Activated CD4-positive, CD25-positive, alpha-beta regulatory T cell (primary cell): ENCODE results near the gene FOSL2.

ENCODE experiments used
- DNase-seq, 4 experiments: peaks; one replicate each; lab custom pipeline; 2025; lab: John Stamatoyannopoulos, UW

The FOSL2 gene

DNA sequence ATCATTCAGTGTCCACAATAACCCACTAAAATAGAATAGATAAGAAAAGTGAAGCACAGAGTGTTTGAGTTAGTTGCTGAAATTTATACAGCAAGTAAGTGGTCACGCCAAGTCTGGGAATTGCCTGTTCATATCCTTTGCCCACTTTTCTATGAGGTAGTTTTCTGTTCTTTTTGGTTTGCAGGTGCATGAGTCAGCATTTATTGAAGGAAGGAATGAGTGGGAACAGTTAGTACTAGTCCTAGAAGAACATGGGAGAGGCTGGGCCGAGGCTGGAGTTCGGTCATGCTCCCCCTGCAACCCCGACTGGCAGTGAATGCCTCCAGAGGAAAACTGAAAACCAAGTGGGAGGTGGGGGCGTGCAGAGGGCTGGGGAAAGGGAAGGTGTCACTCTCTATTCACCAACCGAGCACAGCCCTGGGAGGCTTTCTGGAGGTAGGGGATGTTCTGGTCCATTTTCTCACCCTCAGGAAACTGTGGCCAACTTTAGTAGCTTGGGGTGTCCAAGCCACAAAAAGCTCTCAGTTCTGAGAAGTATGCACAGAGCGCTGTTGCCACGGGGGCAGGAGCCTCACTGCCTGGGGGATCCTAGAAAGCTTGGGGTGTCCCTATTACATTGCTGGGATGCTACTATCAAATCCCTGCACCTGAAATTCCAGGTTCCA lies 41.4 kb downstream of the FOSL2 start:
- DNase-seq, result no peak

DNA sequence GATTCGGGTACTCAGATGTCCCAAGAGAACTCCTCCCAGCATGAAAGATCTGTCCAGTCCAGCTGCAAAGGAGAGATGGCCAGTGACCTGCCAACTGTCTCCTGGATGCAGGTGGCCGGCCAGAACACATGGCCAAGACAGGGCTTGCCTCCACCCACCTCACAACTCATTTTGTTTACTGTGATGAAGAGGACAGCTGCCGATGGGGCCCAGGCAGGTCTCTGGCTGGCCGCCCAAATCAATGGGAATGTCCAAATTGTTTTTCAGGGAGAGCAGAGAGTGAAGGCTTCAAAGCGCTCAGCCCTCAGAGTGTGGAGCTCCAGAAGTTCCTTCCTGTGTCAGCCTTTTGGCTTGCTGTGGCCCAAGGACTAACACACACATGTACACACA lies 41.9 kb downstream of the FOSL2 start:
- DNase-seq, result no peak

DNA sequence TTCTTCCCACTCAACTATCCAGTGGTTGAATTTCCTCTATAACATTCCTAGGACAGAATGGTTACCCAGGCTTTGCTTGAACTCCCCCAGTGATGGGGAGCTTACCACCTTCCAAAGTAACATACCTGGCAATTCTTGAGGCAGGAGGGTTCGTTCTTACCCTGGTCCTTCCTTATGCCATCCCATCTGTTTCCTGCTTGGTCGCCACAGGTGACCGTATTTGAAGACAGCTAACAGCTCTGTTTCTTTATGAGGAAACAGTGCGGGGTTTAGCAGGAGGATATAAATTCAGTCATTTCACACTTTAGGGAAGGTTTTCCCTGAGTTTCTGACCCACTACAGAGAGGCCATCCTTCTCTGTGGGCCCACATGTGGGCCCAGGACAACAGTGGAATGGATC lies 42.6 kb downstream of the FOSL2 start:
- DNase-seq, result no peak

DNA sequence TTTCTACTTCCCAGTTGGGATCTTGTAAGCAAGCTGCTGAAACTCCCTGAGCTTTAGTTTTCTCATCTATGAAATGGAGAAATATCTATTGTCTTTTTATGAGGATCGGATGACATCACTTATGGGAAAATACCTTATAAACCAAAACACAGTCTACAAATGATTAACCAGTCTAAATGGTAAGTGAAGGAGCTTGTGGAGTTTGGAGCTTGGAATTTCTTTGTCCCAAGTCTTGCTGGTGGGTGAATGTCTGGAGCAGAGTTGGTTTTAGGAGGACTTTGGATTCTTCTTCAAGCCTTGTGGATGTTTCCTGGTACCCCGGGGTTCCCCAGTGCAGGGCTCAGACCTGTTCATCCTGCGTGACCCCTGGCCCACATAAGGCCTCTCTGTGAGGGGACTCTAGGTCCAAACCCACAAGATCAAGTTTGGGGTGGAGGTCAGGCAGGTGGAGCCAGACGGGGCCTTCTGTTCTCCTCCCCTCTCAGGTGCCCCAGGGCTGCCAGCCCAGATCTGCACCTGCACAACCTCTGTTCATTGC lies 43.2 kb downstream of the FOSL2 start:
- DNase-seq, result no peak

DNA sequence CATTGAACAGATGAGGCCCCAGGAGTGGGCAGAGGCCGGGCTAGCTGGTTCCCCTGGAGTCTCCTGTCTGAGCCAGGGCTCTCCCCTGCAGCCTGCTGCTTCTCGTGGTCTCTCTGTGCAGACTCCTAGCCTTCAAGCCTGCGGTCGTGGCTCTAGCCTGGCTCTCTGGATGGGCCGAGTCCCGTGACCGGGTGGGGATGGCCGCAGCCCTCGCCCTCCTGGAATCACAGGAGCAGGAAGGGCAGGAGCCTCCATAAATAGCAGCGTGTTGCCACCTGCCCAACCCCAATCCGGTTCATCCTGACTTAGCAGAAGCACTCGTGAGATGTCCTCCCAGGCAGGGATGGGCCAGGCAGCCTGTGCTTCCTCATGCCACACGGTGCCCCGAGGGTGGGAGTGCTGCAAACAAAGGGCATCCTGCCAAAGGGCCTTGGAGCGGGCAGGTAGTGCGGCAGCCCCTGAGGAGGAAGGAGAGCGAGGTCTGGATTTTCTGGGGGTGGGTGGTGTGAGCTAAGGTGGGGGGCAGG lies 43.9 kb downstream of the FOSL2 start:
- no peak for DNase-seq

DNA sequence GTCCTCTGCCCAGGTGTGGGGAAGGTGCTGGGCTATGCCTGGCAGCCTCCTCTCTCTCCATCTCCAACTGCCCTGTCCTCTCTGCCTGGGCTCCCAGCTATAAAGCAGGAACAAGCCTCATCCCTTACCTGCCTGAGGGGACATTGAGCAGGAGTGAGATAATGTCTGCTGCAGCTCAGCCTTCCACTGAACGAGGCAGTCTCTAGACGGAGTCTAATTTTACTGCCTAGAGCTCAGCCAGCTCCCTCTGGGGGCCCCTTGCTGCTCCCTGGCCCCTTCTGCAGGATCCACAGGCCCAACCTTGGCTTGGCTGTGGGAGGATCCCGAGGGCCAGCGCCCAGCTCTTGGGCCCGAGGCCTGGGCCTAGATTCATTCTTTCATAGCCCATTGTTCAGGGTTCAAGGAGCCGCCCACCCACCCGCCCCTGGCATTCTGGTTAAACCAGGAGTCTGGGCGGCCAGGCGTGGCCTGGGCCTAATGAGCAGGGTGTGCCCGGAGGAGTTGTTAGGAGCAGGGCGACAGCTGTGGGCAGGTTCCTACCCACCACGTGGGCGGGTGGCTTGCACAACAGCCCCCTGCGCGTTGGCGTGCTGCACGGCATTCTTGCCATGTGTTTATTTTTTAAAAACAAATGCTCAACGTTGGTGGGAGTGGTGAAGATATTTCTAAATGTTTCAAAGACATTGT lies 44.6 kb downstream of the FOSL2 start:
- DNase-seq, result no peak

DNA sequence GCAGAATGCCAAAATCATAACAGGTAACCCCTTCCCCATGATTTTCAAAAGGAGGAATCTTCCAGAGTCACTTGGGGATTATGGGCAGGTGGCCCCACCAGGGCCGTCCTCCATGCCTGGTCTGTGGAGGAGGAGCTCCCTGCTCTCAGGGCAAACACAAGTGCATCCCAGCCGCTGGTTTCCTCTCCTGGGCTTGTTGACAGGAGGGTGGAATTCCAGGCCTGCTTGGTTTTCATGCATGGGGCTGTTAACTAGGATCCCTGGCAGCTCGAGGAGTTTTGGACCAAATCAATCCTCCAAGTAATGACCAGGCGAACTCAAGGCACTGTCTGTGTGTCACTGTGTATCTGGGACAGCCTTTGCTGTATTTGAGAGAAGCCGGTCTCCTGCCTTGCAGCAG lies 45.3 kb downstream of the FOSL2 start:
- no peak for DNase-seq

DNA sequence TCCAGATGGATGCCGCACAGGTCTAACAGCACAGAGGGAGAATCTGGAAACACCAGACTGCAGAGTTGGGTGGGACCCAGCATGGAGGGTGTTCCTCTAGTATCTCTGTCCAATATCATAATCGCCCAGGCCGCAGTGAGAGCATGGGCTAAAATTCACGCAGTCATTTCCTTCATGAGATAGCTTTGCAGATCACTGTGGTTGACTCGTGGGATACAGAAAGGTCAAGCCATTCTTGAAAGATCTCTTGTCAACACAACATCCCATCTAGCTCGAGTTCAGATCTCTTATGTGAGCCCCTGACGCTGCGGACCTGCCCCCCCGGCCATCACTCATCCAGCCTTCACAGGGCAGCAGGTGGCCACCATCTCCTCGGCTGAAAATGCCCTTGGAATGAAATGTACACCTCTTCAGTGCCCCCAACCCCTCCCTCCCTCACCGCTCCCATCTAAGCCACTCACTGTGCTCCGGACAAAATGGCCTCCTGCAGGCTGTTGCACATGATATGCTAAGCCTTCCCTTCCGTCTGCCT lies 45.9 kb downstream of the FOSL2 start:
- no peak for DNase-seq

DNA sequence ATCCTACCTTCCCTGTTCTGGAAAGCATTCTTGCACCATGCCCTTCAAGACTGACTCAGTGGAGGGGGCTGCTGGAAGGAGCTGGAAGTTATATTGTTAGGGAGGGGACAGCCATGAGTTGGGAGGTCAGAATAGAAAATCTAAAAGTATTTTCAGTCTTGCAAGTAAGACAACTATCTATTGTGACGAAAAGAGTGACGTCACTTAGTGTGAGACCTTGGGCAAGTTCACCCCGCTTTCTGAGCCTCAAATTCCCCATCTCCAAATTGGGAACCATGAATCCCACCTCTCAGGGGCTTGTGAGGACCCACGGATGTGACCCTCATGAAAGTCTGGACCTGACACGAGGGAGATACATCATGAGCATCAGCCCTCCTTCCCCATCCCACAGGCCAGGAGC lies 46.5 kb downstream of the FOSL2 start:
- DNase-seq, result no peak

DNA sequence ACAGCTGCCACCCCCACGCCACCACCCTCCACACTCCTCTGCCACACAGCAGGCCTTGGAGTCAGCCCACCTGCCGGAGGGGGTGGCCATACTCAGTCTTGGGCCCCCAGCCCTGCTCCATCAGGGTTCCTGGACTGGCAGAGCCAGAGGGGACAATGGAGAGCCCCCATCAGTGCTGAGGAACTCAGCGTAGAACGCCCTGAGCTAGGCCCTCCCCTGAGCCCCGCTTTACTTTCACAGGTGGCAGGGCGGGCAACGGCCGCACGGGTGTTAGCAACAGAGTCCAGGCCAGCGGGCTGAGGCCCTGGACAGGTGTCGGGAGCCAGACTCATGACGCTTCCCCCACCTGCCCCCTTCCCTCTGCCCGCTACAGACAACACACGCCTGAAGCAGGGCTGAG lies 47.1 kb downstream of the FOSL2 start:
- DNase-seq, result no peak

DNA sequence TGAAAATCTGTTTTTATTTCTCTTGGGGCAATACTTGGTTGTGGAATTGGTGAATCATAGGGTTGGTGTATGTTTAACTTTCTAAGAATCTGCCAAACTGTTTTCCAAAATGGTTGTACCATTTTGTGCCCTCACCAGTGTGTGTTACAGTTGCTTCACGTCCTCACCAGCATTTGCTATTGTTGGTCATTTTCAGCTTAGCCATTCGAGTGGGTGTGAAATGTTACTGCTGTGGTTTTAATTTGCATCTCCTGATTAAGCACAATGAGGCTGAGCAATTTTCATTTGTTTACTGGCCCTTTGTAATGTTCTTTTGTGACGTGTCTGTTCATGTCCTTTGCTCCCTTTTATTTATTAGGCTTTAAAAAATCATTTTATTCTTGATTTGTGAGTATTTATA lies 49.7 kb downstream of the FOSL2 start:
- no peak for DNase-seq

DNA sequence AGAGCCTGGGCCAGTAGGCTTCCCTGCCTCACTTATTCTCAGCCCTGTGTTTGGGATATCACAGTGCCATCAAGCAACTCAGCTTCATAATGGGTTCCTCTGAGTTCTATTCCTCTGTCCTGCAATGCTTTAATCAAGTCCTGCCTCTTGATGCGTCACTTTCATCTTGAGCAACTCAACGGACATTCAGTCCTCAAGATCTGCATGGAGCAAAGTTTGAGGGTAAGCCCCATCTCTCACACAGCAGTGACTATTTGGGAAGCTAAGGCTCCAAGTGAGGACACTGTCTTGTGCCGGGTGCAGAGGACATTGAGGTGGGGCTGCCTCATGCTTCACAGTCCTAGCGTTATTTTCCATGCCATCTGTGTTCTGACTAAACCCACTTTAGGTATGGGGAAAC lies 52.3 kb downstream of the FOSL2 start:
- DNase-seq, result no peak

DNA sequence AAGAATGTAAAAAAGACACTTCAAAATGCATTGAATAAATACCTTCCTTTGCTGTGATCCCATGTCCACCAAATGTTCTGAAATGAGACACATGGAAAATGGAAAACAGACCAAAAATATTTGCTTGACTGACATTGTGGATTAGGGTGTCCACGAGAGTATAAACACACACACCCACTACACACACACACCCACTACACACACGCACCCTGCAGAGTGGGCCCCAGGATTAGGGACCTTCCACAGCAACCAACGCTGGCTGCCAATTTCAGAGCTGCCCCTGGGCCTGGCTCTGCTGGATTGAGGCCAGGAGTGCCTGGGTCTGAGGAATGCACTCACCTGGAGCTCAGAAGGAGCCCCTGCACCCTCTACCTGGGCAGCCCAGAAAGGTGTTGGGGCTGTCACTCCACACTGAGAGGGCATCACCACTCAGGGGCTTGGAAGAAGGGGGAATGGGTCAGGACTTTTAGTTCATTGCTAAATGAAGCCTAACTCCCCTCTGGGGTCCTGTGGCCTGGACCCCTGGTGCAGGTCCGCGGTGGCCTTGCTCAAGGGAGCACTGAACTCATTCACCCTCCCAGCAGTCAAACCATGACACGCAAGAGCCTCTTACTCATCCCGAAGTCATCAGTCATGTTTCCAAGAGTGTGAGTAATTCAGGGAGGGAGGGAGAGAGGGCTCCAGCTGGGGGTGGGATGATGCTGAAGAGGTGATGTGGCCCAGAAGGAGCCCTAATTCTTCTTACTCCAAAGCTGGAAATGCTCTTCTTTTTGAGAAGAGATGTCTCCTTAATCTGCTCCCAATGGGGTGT lies 53.0 kb downstream of the FOSL2 start:
- peak in 2 of 4 experiments; percentile 15 to 23 for DNase-seq

DNA sequence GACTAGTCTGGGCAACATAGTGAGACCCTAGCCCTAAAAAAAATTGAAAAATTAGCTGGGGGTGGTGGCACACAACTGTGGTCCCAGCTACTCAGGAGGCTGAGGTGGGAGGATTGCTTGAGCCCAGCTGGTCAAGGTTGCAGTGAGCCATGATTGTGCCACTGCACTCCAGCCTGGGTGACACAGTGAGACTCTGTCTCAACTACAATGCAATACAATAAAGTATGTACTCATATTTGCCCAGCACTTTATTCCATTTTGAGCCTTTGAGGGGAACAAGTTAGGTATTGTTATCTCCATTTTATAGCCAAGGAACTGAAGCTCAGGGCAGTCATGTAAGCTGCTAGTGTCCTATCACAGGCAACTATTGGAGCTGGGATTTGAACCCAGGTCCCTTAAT lies 53.9 kb downstream of the FOSL2 start:
- no peak for DNase-seq

DNA sequence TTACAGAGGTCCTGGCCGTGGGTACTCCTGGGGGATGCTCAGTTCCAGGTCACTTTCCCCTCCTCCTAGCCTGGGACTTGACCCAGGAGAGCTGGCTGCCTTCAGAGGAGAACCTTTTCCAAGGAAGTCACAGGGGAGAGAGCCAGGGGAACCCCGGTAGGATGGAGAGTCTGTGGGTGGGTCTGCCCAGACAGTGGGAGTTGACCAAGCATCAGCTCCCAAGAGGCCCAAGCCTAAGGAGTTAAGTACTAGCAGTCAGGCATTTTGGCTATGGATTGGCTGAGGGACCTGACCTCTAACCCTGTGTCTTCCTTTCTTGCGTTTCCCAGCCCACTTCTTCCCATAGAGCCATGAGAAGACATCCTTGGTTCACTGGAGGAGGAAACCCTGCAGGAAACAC lies 54.4 kb downstream of the FOSL2 start:
- no peak for DNase-seq

DNA sequence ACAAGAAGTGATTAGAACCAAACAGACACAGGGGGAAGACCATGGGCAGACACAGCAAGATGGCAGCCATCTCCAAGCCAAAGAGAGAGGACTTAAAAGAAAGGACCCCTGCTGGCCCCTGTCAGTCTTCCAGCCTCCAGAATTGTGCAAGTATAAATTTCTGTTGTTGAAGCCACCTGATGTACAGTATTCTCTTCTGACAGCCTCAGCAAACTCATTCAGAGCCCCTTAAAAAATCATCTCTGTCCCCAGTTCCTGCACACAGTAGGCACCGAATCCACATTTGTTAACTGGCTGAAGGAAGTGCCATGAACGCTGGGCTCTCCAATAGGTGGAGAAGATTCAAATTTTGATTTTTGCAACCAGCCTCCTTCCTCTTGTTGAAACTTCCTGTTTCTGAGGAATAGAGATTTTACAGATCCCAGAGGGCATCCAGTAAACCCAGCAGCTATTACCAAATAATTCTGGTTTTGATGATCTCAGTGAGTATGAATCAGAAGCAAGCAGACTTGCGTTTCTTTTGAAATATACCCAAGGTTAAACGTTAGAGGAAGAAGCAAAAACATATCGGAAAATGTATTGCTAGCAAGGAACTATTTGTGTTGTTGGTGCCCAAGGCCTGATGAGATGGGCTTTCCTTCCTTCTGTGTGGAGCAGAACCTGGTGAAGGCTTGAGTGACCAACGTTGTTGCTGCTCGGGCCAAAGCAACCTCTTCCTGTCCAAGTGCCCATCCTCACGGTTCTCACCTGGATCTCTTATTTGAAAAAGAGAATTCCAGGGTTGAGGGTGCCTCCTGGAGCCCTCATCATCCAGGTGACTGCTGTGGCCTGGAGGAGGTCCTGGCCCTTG lies 55.5 kb downstream of the FOSL2 start:
- DNase-seq, result no peak

DNA sequence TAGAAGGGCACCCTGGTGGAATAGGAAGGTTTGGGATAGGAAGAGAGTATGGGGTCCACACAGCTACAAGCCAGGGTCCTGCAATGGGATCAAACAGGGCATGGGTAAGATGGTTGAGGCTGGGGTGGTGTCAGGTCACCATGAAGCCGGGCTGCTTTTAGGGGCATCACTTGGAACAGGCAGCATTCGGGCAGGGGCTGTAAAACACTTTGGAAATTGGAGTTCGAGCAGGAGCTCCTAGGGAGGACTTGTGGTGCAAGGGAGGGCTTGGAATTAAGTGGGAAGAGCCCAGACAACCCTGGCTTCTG lies 56.1 kb downstream of the FOSL2 start:
- no peak for DNase-seq

DNA sequence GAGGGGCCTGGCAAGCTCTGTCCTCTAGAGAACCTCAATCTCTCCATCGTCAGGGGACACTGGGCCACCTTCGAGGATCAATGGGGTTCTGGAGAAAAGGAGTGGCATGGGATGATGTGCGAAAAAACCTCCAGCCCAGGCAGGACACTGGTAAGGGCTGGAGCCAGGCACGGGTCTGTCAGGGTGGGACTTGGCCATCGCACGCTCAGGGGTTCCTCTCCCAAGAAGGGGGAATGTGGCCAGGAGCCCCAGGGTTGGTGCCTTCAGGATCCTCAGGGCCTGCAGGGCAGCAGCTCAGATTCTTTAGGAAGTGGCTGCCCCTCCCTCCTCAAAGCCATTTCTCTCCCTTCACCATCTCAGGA lies 56.4 kb downstream of the FOSL2 start:
- no peak for DNase-seq

DNA sequence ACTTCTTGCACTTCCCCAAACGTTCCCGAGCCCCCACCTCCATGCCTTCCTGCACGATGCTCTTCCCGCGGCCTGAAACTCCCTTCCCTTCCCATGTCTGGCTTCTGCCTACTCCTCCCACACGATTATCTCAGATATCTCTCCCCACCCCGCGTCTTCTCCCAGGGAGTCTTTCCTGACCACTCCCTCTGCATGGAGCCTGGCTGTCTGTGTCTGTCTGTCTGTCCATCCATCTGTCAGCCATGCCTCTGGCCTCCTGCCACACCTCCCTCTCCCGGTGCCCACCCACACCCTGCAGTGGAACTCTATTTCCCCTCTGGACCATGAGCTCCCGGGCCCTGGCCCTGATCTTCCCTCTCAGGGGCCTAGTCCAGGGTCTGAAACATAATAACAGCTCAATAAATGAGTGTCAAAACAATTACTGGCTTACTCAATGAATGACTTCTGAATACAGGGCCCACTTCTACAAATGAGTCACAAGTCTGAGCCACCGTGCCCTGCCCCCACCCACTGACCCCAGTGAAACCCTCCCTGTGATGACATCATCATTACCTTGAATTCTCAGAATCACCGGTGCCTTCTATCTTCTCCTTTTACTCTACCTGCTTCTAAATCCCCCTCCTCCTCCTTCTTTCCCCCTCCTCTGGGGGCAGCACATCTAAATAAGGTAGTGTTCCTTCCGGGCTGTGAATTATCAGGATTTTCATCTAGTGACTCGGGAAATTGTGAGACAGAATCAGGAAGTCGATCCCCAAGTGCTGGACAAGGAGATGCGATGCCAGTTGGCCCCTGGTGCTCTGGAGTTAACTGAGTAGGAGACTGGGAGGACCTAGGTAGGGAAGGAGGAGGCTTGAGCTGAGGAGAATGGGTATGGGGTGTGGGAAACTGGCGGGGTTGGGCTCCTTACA lies 57.1 kb downstream of the FOSL2 start:
- peak; percentile 24 to 69 (median 49) for DNase-seq

DNA sequence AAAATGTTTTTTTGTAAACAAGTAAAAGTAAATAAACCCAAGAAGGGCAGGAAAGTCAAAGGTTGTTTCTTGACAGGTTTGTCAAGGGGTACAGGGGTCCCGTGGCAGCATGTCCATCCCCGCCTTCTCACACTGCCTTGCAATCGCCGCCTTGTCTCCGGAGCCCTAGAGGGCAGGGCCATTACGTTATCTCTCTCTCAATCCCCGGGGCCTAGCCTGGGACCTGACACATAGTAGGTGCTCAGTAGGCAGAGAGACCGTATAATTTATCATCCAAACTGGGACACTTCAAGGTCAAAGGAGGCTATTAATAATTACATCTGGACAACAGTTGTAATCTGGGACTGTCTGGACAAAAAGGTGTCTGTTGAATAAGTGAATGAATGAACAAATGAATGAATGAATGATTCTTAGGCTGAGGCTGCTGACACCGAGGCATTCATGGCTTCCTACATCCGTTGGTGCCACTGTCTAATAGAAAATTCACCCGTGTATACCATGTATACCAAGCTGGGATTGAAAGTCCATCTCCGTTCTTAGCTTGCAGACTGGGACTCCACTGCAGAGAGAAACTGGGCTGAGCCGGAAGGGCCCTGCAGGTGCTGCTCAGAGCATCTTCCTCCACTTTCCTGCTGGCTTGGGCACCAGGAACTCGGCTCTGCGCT lies 58.4 kb downstream of the FOSL2 start:
- DNase-seq, result no peak
